T-cell (primary cell): Measurements from ENCODE around the gene C5orf52. TPM values are rescaled to one million over a fixed set of nuclear protein-coding genes. Genes with fewer than 3 reads are reported as not detected.
"Not testable (repeated sequence)": the region's sequence is repeated elsewhere in the genome, so short reads cannot be mapped to it uniquely, and the experiment has no call there.

Experiments used
- ATAC-seq, 4 experiments: fragments of 200-7000 bp in 3 of 4; fragments of 150-1000 bp in 1 of 4; cut with Tn5 transposase; replicated peaks in 1 of 4; 1 replicate in 3 of 4; 2 replicates in 1 of 4; pipeline ENCODE4 v1.10.0; 2021; ENCODE audit warnings: moderate library complexity in 3 of 4, mild to moderate bottlenecking in 2 of 4, moderate number of reproducible peaks in 1 of 4
- CTCF ChIA-PET, 2 donors: fragments of 300-600 bp; sonication (Branson Sonifier 250); formaldehyde crosslinking; loops; one replicate each; lab custom pipeline; 2022; ENCODE audit warnings: antibody characterized with exemption in 2 of 2; lab: Charles Lee
- POLR2A ChIA-PET, 2 donors: fragments of 300-600 bp; sonication (Branson Sonifier 250); formaldehyde crosslinking; loops; one replicate each; lab custom pipeline; 2022; ENCODE audit warnings: antibody characterized with exemption in 2 of 2; lab: Charles Lee
- DNase-seq, 35 experiments: peaks; one replicate each; pipeline versions ENCODE4 v3.0.0 to v3.0.0-alpha.2; 2013 to 2023
- H3K27ac ChIP-seq: one replicate; pipeline ENCODE4 v1.5.1; 2013; ENCODE audit warnings: low read length
- H3K27me3 ChIP-seq, 2 experiments: replicated peaks in 1 of 2; 1 replicate in 1 of 2; 2 replicates in 1 of 2; pipeline versions ENCODE4 v1.6.1 to v1.7.0; 2013; ENCODE audit warnings: low read length in 1 of 2, mixed read lengths in 1 of 2; ENCODE audit not compliant: control insufficient read depth in 2 of 2, insufficient read depth in 2 of 2; ENCODE audit errors: extremely low read depth in 1 of 2
- H3K36me3 ChIP-seq, 2 donors: 1 replicate in 1 of 2; 2 replicates in 1 of 2; pipeline versions ENCODE4 v1.6.1 to v1.7.0; 2013; ENCODE audit warnings: low read length in 1 of 2; ENCODE audit not compliant: control insufficient read depth in 2 of 2, insufficient read depth in 1 of 2; ENCODE audit errors: extremely low read depth in 1 of 2
- H3K4me1 ChIP-seq, 2 experiments: 1 replicate in 1 of 2; 2 replicates in 1 of 2; pipeline versions ENCODE4 v1.6.1 to v1.7.0; 2013; ENCODE audit warnings: low read length in 2 of 2, mixed read lengths in 1 of 2; ENCODE audit not compliant: insufficient read depth in 2 of 2, control insufficient read depth in 1 of 2; ENCODE audit errors: extremely low read depth in 1 of 2
- H3K4me3 ChIP-seq, 2 donors: 1 replicate in 1 of 2; 2 replicates in 1 of 2; pipeline versions ENCODE4 v1.5.1 to v1.7.0; 2013; ENCODE audit warnings: mild to moderate bottlenecking in 2 of 2, low read length in 1 of 2, moderate library complexity in 1 of 2; ENCODE audit not compliant: control insufficient read depth in 1 of 2; ENCODE audit errors: extremely low read depth in 1 of 2
- H3K9me3 ChIP-seq: 2 replicates; pipeline ENCODE4 v1.7.0; 2013
- H3K27ac Mint-ChIP-seq, 2 donors: one replicate each; pipeline ENCODE4 v1.8.0; 2020 to 2021; ENCODE audit warnings: mild to moderate bottlenecking in 2 of 2, mixed read lengths in 2 of 2
- H3K27me3 Mint-ChIP-seq, 2 donors: one replicate each; pipeline ENCODE4 v1.8.0; 2021 to 2022; ENCODE audit warnings: mixed read lengths in 2 of 2
- H3K36me3 Mint-ChIP-seq: one replicate; pipeline ENCODE4 v1.8.0; 2021; ENCODE audit warnings: mixed read lengths
- H3K4me1 Mint-ChIP-seq, 3 donors: one replicate each; pipeline ENCODE4 v1.8.0; 2020 to 2022; ENCODE audit warnings: mixed read lengths in 3 of 3, mild to moderate bottlenecking in 1 of 3
- H3K4me3 Mint-ChIP-seq, 3 donors: one replicate each; pipeline ENCODE4 v1.8.0; 2020 to 2022; ENCODE audit warnings: mild to moderate bottlenecking in 3 of 3, mixed read lengths in 3 of 3, moderate library complexity in 3 of 3
- H3K9me3 Mint-ChIP-seq, 3 donors: one replicate each; pipeline ENCODE4 v1.8.0; 2020 to 2022; ENCODE audit warnings: mixed read lengths in 3 of 3
- WGBS: methylation state at CpG from one replicate; pipeline ENCODE4 v1.1.5; 2013; ENCODE audit warnings: missing lambda C conversion rate; ENCODE audit not compliant: insufficient coverage; 5-methylcytosine and 5-hydroxymethylcytosine counted together
- total RNA-seq, 35 experiments: library from RNA in 6 of 35; stranded (reverse) in 6 of 35; fragments of 120-200 nt in 1 of 35; gene quantifications; one replicate each; pipeline versions ENCODE4 v1.2.1 to v1.2.4 and lab custom pipeline; 2013 to 2026

The C5orf52 gene
- total RNA-seq, 5 donors from 2014 or later (not counting 1 experiment from before 2014, with no cell fraction given), result not detected

GRCh38 chr5:157693816-157694215 lies 22.5 kb downstream of the C5orf52 start:
- DNase-seq, CTCF ChIA-PET, H3K27me3 ChIP-seq, H3K27ac ChIP-seq, POLR2A ChIA-PET, H3K9me3 ChIP-seq, H3K36me3 Mint-ChIP-seq, H3K36me3 ChIP-seq, H3K4me1 Mint-ChIP-seq, ATAC-seq, H3K27ac Mint-ChIP-seq, H3K4me3 Mint-ChIP-seq, H3K4me1 ChIP-seq, H3K4me3 ChIP-seq, H3K27me3 Mint-ChIP-seq: not testable (repeated sequence)
- H3K9me3 Mint-ChIP-seq, result peaks cover 5 to 13% (median 11%) of the 10 kb centered on the region in 3 donors
- 97% methylated on average over 21 of the region's 25 CpGs for WGBS

GRCh38 chr5:157696154-157696553 lies 24.8 kb downstream of the C5orf52 start:
- WGBS, result 83% methylated on average over 1 of the region's 3 CpGs
- H3K9me3 Mint-ChIP-seq, result peaks cover 5 to 13% (median 11%) of the 10 kb centered on the region in 3 donors
- H3K36me3 Mint-ChIP-seq, H3K27ac ChIP-seq, H3K27me3 Mint-ChIP-seq, H3K27me3 ChIP-seq, H3K9me3 ChIP-seq, H3K4me3 ChIP-seq, H3K4me1 ChIP-seq, ATAC-seq, CTCF ChIA-PET, H3K4me1 Mint-ChIP-seq, H3K36me3 ChIP-seq, DNase-seq, H3K27ac Mint-ChIP-seq, H3K4me3 Mint-ChIP-seq: not testable (repeated sequence)
- POLR2A ChIA-PET, result interaction anchor here in 1 of 2 donors (0.6 kb wide), 1 partner anchor 8 kb away, joined by 8 read pairs; no protein-coding TSS in a partner anchor

- H3K36me3 Mint-ChIP-seq, H3K4me1 Mint-ChIP-seq, H3K36me3 ChIP-seq, H3K27ac ChIP-seq, CTCF ChIA-PET, H3K27me3 Mint-ChIP-seq, DNase-seq, H3K4me3 Mint-ChIP-seq, POLR2A ChIA-PET, H3K27me3 ChIP-seq, ATAC-seq, H3K4me1 ChIP-seq, H3K4me3 ChIP-seq, H3K27ac Mint-ChIP-seq, H3K9me3 ChIP-seq: not testable (repeated sequence)
- H3K9me3 Mint-ChIP-seq, result peaks cover 4 to 17% (median 5%) of the 10 kb centered on the region in 3 donors
- 100% methylated on average over 1 of the region's 4 CpGs for WGBS
Measured at GRCh38 chr5:157698674-157699073, 27.3 kb downstream of the C5orf52 start.

GRCh38 chr5:157703736-157704135 lies 32.4 kb downstream of the C5orf52 start:
- no peak for DNase-seq
- no peak overlapping the region for H3K27ac Mint-ChIP-seq
- ChIA-PET POLR2A (no interaction called here), CTCF (interaction anchor here (0.6 kb wide), 2 partner anchors 89 to 1155 kb away, joined by 3 read pairs; no protein-coding TSS in a partner anchor)
- H3K9me3 Mint-ChIP-seq, result peaks cover 0 to 5% (median under 1%) of the 10 kb centered on the region in 3 donors
- peaks cover 0 to 10% of the 10 kb centered on the region in 2 donors for H3K27me3 Mint-ChIP-seq
- ATAC-seq, result no peak
- Histone ChIP-seq H3K4me1 (no peaks in the 10 kb centered on the region), H3K9me3 (no peaks in the 10 kb centered on the region), H3K4me3 (no peak overlapping the region), H3K27ac (no peak overlapping the region), H3K27me3 (peaks cover 0 to 3% of the 10 kb centered on the region in 2 experiments), H3K36me3 (no peaks in the 10 kb centered on the region)
- no peaks in the 10 kb centered on the region for H3K4me1 Mint-ChIP-seq
- H3K36me3 Mint-ChIP-seq, result no peaks in the 10 kb centered on the region
- H3K4me3 Mint-ChIP-seq, result no peak overlapping the region
- no CpG with 5 or more reads among the region's 3 CpGs for WGBS

- ChIA-PET CTCF (interaction anchor here in 1 of 2 donors (1.4 kb wide), 1 partner anchor 10 kb away, joined by 3 read pairs; no protein-coding TSS in a partner anchor), POLR2A (interaction anchor here in 1 of 2 donors (0.5 kb wide), 1 partner anchor 468 kb away, joined by 6 read pairs; no protein-coding TSS in a partner anchor)
- Mint-ChIP-seq H3K9me3 (no peaks in the 10 kb centered on the region), H3K36me3 (no peaks in the 10 kb centered on the region), H3K27ac (no peak overlapping the region), H3K27me3 (peaks cover 2 to 17% of the 10 kb centered on the region in 2 donors), H3K4me1 (no peaks in the 10 kb centered on the region), H3K4me3 (no peak overlapping the region)
- Histone ChIP-seq H3K36me3 (no peaks in the 10 kb centered on the region), H3K4me3 (no peak overlapping the region), H3K9me3 (no peaks in the 10 kb centered on the region), H3K4me1 (no peaks in the 10 kb centered on the region), H3K27me3 (peaks cover 0 to 3% of the 10 kb centered on the region in 2 experiments), H3K27ac (no peak overlapping the region)
- ATAC-seq (no peak), DNase-seq (no peak)
- no CpG with 5 or more reads among the region's 1 CpG for WGBS
Measured at GRCh38 chr5:157708866-157709265, 37.5 kb downstream of the C5orf52 start.

- ChIA-PET CTCF (no interaction called here), POLR2A (no interaction called here)
- no peak for ATAC-seq
- H3K9me3 ChIP-seq, result no peaks in the 10 kb centered on the region
- no peak overlapping the region for H3K27ac ChIP-seq
- peaks cover 0 to 3% of the 10 kb centered on the region in 2 experiments for H3K27me3 ChIP-seq
- Mint-ChIP-seq H3K4me1 (no peaks in the 10 kb centered on the region), H3K36me3 (no peaks in the 10 kb centered on the region), H3K4me3 (no peak overlapping the region), H3K27ac (no peak overlapping the region), H3K9me3 (no peaks in the 10 kb centered on the region), H3K27me3 (peaks cover 2 to 17% of the 10 kb centered on the region in 2 donors)
- no peak for DNase-seq
- no peak overlapping the region for H3K4me3 ChIP-seq
- H3K36me3 ChIP-seq, result no peaks in the 10 kb centered on the region
- no peaks in the 10 kb centered on the region for H3K4me1 ChIP-seq
Measured at GRCh38 chr5:157709346-157709745, 38.0 kb downstream of the C5orf52 start.
